Breast epithelium (tissue), 3 donors: Measurements from ENCODE around the gene PDXP.

ENCODE experiments used
- CTCF ChIP-seq, 3 donors: fragments of 450-650 bp; IDR thresholded peaks; one replicate each; pipeline ENCODE4 v1.5.1; 2016 to 2017; ENCODE audit warnings: antibody characterized with exemption in 3 of 3, mild to moderate bottlenecking in 3 of 3, moderate library complexity in 3 of 3
- POLR2A ChIP-seq: fragments of 450-650 bp; IDR thresholded peaks from one replicate; pipeline ENCODE4 v1.6.1; 2016; ENCODE audit warnings: antibody characterized with exemption, mild to moderate bottlenecking, moderate library complexity

- TF ChIP-seq CTCF (IDR thresholded peaks at IDR 0.05) (no peak), POLR2A (no peak)
Measured at GRCh38 chr22:37616201-37617083, 42.1 kb upstream of the PDXP start.
